SH-SY5Y (cell line): Measurements from ENCODE around the gene ZBTB49.

Experiments
- GATA2 ChIP-seq: IDR thresholded peaks from 2 replicates; pipeline ENCODE4 v1.6.1; 2011; ENCODE audit warnings: mild to moderate bottlenecking, low read depth, low read length
- GATA3 ChIP-seq: IDR thresholded peaks from 2 replicates; pipeline ENCODE4 v1.6.1; 2011; ENCODE audit warnings: low read depth, mild to moderate bottlenecking, low read length, moderate library complexity

DNA sequence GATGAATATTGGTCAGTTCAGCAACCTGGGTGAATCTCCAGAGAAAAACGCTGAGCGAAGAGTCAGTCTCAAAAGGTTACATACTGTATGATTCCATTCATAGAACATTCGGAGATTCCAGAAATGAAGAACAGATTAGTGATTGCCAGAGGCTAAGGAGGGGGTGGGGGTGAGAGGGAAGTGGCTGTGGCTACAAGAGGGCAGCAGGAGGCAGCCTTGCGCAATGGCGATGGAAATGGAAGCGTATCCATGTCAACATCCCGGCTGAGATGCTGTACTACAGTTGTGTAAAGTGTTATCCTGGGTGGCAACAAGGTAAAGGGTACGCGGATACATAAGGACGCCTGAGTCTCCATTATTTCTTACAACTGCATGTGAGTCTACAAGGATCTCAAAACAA is 18.1 kb upstream of the ZBTB49 start:
- TF ChIP-seq GATA3, result no peak
- no peak for TF ChIP-seq GATA2
